Skeletal muscle tissue (tissue), 4 donors: ENCODE measurements around the gene THOP1. TPM values are rescaled to one million over a fixed set of nuclear protein-coding genes. Genes with fewer than 3 reads are reported as not detected.
A peak's percentile ranks its signal among the peaks of the same experiment; 100 is the strongest.

Experiments
- H3K27ac ChIP-seq: one replicate; pipeline ENCODE4 v1.7.0; 2013; ENCODE audit warnings: mild to moderate bottlenecking, low read depth, low read length, inconsistent platforms
- H3K27me3 ChIP-seq, 3 donors: one replicate each; pipeline ENCODE4 v1.7.0; 2013; ENCODE audit warnings: low read length in 3 of 3; ENCODE audit not compliant: control insufficient read depth in 3 of 3, insufficient read depth in 3 of 3
- H3K36me3 ChIP-seq, 3 donors: one replicate each; pipeline ENCODE4 v1.7.0; 2013; ENCODE audit warnings: low read length in 3 of 3; ENCODE audit not compliant: control insufficient read depth in 3 of 3, insufficient read depth in 3 of 3
- H3K4me1 ChIP-seq, 3 donors: one replicate each; pipeline ENCODE4 v1.7.0; 2013; ENCODE audit warnings: low read length in 3 of 3, mild to moderate bottlenecking in 3 of 3; ENCODE audit not compliant: control insufficient read depth in 3 of 3, insufficient read depth in 3 of 3
- H3K4me3 ChIP-seq, 3 donors: one replicate each; pipeline ENCODE4 v1.7.0; 2013; ENCODE audit warnings: low read length in 3 of 3
- H3K9ac ChIP-seq, 3 donors: one replicate each; pipeline ENCODE4 v1.7.0; 2013; ENCODE audit warnings: low read length in 3 of 3, mild to moderate bottlenecking in 3 of 3, moderate library complexity in 2 of 3, low read depth in 1 of 3
- H3K9me3 ChIP-seq, 3 donors: one replicate each; pipeline ENCODE4 v1.7.0; 2013; ENCODE audit warnings: low read length in 3 of 3; ENCODE audit not compliant: control insufficient read depth in 3 of 3
- total RNA-seq: library from RNA; depleted of rRNA; stranded (reverse); fragments of >200 nt; gene quantifications from one replicate; pipeline ENCODE4 v1.2.3, GENCODE V29; 2014
- donor health status: Osteomylitis.

Gene THOP1
- total RNA-seq, 1 donor from 2014 or later, result 34.4 TPM

GRCh38 chr19:2770055-2771013 lies 15.0 kb upstream of the THOP1 start:
- peak overlapping the region; percentile 32 to 57 (median 51) for H3K9ac ChIP-seq
- H3K9me3 ChIP-seq, result no peaks in the 10 kb centered on the region
- H3K27ac ChIP-seq, result peak overlapping the region; percentile 86
- peaks cover 41 to 50% (median 48%) of the 10 kb centered on the region in 3 donors for H3K4me1 ChIP-seq
- H3K36me3 ChIP-seq, result peaks cover 15 to 24% (median 21%) of the 10 kb centered on the region in 3 donors
- peak overlapping the region in 2 of 3 donors; percentile 21 to 45 for H3K4me3 ChIP-seq
- no peaks in the 10 kb centered on the region for H3K27me3 ChIP-seq

GRCh38 chr19:2771786-2772674 lies 13.3 kb upstream of the THOP1 start:
- no peaks in the 10 kb centered on the region for H3K9me3 ChIP-seq
- H3K27me3 ChIP-seq, result no peaks in the 10 kb centered on the region
- H3K4me3 ChIP-seq, result peak overlapping the region in 2 of 3 donors; percentile 27 to 35
- peak overlapping the region; percentile 56 to 77 (median 59) for H3K9ac ChIP-seq
- peaks cover 51 to 60% (median 59%) of the 10 kb centered on the region in 3 donors for H3K4me1 ChIP-seq
- peak overlapping the region; percentile 86 for H3K27ac ChIP-seq
- peaks cover 7 to 13% (median 10%) of the 10 kb centered on the region in 3 donors for H3K36me3 ChIP-seq

- peak overlapping the region in 2 of 3 donors; percentile 45 to 50 for H3K9ac ChIP-seq
- H3K36me3 ChIP-seq, result no peaks in the 10 kb centered on the region
- peak overlapping the region in 1 of 3 donors; percentile 41 for H3K4me3 ChIP-seq
- H3K27me3 ChIP-seq, result no peaks in the 10 kb centered on the region
- no peaks in the 10 kb centered on the region for H3K9me3 ChIP-seq
- peak overlapping the region; percentile 86 for H3K27ac ChIP-seq
- peaks cover 59 to 72% (median 65%) of the 10 kb centered on the region in 3 donors for H3K4me1 ChIP-seq
Measured at GRCh38 chr19:2774083-2774679, 11.1 kb upstream of the THOP1 start.

GRCh38 chr19:2774953-2775555 lies 10.2 kb upstream of the THOP1 start:
- no peaks in the 10 kb centered on the region for H3K36me3 ChIP-seq
- H3K27me3 ChIP-seq, result no peaks in the 10 kb centered on the region
- peak overlapping the region; percentile 18 to 62 (median 32) for H3K4me3 ChIP-seq
- peak overlapping the region; percentile 65 to 74 (median 68) for H3K9ac ChIP-seq
- H3K9me3 ChIP-seq, result no peaks in the 10 kb centered on the region
- peaks cover 56 to 68% (median 65%) of the 10 kb centered on the region in 3 donors for H3K4me1 ChIP-seq
- H3K27ac ChIP-seq, result peak overlapping the region; percentile 86

DNA sequence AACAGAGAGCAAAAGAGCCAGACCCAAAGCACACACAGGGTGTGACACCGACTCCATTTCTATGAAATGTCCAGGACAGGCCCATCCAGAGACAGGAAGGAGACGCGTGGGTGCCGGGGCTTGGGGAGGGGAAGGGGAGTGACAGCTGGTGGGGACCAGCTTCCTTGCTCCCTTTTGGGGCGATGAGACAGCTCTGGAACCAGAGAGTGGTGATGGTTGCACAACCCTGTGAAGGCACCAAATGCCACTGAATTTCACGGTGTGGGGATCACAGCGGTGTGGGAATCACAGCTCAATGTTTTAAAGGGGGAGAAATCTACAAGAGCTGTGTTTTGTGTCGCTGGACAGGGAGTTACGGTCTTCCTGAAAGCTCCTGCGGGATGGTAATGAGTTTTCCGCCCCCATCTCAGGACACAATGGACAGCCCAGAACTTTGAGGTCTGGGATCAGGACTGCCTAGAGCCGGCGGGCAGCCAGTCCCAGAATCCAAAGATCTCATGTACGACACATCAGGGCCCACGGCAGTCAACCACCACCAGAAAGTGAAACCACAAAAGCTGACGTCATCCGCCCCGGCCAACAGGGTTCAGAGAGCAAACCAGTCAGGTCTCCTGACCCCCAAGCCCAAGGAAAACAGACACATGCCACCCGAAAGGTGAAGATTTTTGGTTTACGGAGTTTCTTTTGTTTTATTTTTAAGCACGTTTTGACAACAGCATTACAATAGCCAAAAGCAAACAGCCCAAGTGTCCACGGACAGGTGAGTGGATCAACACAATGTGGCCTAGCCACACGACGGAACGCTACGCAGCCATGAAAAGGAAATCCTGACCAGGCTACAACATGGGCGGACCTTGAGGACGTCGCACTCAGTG lies 9.5 kb upstream of the THOP1 start:
- no peaks in the 10 kb centered on the region for H3K36me3 ChIP-seq
- H3K4me1 ChIP-seq, result peaks cover 56 to 68% (median 65%) of the 10 kb centered on the region in 3 donors
- peak overlapping the region; percentile 65 to 74 (median 68) for H3K9ac ChIP-seq
- H3K27ac ChIP-seq, result peak overlapping the region; percentile 86
- no peaks in the 10 kb centered on the region for H3K27me3 ChIP-seq
- peak overlapping the region; percentile 32 to 62 (median 58) for H3K4me3 ChIP-seq
- no peaks in the 10 kb centered on the region for H3K9me3 ChIP-seq

DNA sequence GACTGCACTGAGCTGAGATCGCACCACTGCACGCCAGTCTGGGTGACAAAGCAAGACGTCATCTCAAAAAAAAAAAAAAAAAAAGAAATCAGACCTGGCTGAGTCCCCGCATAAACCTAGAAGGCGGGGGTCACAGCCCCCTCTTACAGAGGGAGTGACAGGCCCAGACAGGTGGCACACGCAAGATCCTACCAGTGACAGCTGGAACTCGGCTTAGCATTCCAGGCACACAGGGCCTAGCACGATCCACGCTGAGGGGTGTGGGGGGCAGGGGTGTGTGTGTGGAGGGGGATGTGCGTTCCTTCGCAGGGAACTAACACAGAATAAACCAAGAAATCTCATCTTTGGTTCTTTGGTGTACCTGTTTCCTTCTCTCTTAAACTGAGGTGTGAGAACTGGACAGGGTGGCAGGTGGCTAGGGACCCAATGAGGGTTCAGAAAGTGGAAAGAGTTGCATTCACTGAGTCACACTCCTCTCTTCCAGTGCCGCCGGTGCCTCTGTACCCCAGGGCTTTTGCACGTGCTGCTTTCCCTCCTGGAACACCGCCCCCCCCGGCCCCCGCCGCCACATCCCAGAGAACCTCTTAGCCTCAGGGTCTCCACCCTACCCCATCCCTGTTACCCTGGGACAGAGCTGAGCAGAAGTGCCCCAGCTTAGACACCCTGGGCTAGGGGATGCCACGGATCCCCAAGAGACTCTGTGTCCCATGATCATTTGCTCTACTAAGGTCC lies 7.2 kb upstream of the THOP1 start:
- Histone ChIP-seq H3K4me3 (no peak overlapping the region), H3K4me1 (peaks cover 59 to 67% (median 66%) of the 10 kb centered on the region in 3 donors), H3K36me3 (no peaks in the 10 kb centered on the region), H3K9me3 (no peaks in the 10 kb centered on the region), H3K27me3 (no peaks in the 10 kb centered on the region), H3K9ac (peak overlapping the region in 1 of 3 donors; percentile 69), H3K27ac (no peak overlapping the region)

DNA sequence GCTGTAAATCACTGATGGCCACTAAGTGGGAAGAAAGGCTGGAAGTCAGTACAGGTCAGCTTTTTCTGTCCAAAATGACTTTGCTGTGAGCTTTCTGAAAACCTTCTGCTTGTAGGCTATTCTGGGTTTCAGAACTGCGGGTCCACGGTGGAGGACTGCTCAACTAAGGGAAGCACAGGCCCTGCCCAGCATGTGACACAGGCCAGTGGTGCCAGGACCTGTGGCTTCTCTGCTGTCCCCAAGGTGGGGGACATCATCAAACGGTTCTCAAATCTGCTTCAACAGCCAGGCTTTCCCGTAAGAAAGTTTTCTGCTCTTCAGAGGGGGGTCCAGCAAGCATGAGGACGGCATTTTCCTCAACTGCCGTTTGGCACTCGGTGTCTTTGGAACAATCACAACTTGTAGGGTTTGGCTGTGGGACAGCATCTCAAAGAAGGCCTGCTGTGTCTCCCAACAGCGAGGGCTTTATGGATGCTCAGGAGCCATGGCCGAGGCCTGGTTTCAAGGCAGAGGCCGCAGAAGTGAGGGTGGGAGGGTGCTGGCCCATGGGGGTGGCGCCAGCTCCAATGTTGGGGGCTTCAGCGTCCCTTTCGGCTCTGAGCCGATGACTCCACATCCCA lies 6.1 kb upstream of the THOP1 start:
- Histone ChIP-seq H3K9me3 (no peaks in the 10 kb centered on the region), H3K36me3 (no peaks in the 10 kb centered on the region), H3K4me3 (peak overlapping the region in 1 of 3 donors; percentile 13), H3K9ac (peak overlapping the region; percentile 8 to 69 (median 12)), H3K27ac (peak overlapping the region; percentile 7), H3K27me3 (no peaks in the 10 kb centered on the region), H3K4me1 (peaks cover 63 to 70% (median 70%) of the 10 kb centered on the region in 3 donors)

- peaks cover 57 to 69% (median 67%) of the 10 kb centered on the region in 3 donors for H3K4me1 ChIP-seq
- no peak overlapping the region for H3K27ac ChIP-seq
- H3K9me3 ChIP-seq, result no peaks in the 10 kb centered on the region
- H3K4me3 ChIP-seq, result no peak overlapping the region
- H3K27me3 ChIP-seq, result no peaks in the 10 kb centered on the region
- H3K36me3 ChIP-seq, result no peaks in the 10 kb centered on the region
- H3K9ac ChIP-seq, result peak overlapping the region in 1 of 3 donors; percentile 32
Measured at GRCh38 chr19:2780284-2780683, 5.0 kb upstream of the THOP1 start.
